Uterus (tissue), 2 donors: ENCODE results near the gene FAM118B.

Experiments
- POLR2A ChIP-seq, 2 donors: fragments of 450-650 bp; IDR thresholded peaks; one replicate each; pipeline ENCODE4 v1.6.1; 2016; ENCODE audit warnings: antibody characterized with exemption in 2 of 2, mild to moderate bottlenecking in 1 of 2, moderate library complexity in 1 of 2
- TF ChIP-seq, protein P1 (sequence below), 4 experiments: fragments of 200-600 bp in 2 of 4; fragments of 450-650 bp in 2 of 4; sonication (generic) in 2 of 4; IDR thresholded peaks; one replicate each; pipeline ENCODE4 v1.5.1; 2016 to 2019; ENCODE audit warnings: antibody characterized with exemption in 4 of 4, mild to moderate bottlenecking in 2 of 4, moderate library complexity in 1 of 4

DNA sequence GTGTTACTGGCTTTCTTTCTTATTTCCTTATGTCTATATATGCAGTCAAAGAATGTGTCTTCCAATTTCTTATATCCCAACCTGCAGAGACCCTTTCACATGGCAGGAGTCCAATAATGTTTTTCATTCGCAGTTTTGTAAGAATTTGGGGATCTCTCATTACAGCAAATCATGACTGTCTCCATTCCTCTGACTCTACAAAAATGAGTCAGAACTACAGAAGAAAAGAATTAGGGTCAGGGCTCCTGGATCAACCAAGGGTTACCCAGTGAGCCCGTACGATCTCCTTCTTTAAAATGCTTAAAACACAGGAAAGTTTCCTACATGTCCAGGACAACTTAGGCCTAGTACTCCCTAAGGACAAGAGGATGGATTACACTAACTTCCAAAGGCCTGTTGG, 42.3 kb upstream of the FAM118B start:
- no peak for TF ChIP-seq POLR2A (IDR thresholded peaks at IDR 0.05)
- TF ChIP-seq, protein P1, sequence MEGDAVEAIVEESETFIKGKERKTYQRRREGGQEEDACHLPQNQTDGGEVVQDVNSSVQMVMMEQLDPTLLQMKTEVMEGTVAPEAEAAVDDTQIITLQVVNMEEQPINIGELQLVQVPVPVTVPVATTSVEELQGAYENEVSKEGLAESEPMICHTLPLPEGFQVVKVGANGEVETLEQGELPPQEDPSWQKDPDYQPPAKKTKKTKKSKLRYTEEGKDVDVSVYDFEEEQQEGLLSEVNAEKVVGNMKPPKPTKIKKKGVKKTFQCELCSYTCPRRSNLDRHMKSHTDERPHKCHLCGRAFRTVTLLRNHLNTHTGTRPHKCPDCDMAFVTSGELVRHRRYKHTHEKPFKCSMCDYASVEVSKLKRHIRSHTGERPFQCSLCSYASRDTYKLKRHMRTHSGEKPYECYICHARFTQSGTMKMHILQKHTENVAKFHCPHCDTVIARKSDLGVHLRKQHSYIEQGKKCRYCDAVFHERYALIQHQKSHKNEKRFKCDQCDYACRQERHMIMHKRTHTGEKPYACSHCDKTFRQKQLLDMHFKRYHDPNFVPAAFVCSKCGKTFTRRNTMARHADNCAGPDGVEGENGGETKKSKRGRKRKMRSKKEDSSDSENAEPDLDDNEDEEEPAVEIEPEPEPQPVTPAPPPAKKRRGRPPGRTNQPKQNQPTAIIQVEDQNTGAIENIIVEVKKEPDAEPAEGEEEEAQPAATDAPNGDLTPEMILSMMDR (IDR thresholded peaks at IDR 0.05) = no peak
